ENCODE results near the gene RAB36. TPM values are rescaled to one million over a fixed set of nuclear protein-coding genes. Genes with fewer than 3 reads are reported as not detected.
"Not testable (repeated sequence)": the region's sequence is repeated elsewhere in the genome, so short reads cannot be mapped to it uniquely, and the experiment has no call there.

Gene RAB36
- total RNA-seq, 4 donors from 2014 or later, result 5.0 to 10.8 (median 8.2) TPM

DNA sequence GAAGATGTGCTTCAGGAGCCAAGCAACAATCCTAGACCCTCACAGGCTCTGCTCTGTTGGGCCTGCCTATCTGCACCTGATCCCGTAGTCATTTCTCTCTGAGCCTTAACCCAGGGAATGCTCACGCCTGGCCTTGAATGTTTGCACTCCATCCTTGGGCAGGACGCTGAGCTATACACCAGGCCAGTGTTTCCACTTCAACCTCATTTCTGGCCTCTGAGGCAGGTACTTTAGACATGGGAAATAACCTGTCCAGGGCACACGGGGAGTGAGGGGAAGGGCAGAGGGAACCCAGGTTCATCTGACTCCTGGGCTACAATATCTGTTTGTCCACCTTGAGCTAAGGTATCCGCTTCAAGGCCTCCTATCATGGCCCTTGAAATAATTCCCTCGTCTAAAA, 13.3 kb upstream of the RAB36 start:
- Histone ChIP-seq H3K9me3 (no peaks in the 10 kb centered on the region), H3K4me1 (peaks cover 5 to 9% (median 7%) of the 10 kb centered on the region in 4 donors), H3K27ac (replicated peaks in 1 of 4) (no peak overlapping the region), H3K36me3 (no peaks in the 10 kb centered on the region), H3K27me3 (no peaks in the 10 kb centered on the region), H3K4me3 (no peak overlapping the region)
- 88% methylated on average over 6 of the region's 6 CpGs for WGBS
- intact Hi-C loops (cut with DNase I), result no loop called here
- TF ChIP-seq, protein P1, sequence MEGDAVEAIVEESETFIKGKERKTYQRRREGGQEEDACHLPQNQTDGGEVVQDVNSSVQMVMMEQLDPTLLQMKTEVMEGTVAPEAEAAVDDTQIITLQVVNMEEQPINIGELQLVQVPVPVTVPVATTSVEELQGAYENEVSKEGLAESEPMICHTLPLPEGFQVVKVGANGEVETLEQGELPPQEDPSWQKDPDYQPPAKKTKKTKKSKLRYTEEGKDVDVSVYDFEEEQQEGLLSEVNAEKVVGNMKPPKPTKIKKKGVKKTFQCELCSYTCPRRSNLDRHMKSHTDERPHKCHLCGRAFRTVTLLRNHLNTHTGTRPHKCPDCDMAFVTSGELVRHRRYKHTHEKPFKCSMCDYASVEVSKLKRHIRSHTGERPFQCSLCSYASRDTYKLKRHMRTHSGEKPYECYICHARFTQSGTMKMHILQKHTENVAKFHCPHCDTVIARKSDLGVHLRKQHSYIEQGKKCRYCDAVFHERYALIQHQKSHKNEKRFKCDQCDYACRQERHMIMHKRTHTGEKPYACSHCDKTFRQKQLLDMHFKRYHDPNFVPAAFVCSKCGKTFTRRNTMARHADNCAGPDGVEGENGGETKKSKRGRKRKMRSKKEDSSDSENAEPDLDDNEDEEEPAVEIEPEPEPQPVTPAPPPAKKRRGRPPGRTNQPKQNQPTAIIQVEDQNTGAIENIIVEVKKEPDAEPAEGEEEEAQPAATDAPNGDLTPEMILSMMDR (IDR thresholded peaks at IDR 0.05), result no peak
- TF ChIP-seq POLR2AphosphoS5 (IDR thresholded peaks at IDR 0.05) (no peak), POLR2A (IDR thresholded peaks at IDR 0.05; ENCODE audit: low read depth) (no peak), EP300 (IDR thresholded peaks at IDR 0.05) (no peak)
- no peak for DNase-seq (ENCODE audit: extremely low spot score)

DNA sequence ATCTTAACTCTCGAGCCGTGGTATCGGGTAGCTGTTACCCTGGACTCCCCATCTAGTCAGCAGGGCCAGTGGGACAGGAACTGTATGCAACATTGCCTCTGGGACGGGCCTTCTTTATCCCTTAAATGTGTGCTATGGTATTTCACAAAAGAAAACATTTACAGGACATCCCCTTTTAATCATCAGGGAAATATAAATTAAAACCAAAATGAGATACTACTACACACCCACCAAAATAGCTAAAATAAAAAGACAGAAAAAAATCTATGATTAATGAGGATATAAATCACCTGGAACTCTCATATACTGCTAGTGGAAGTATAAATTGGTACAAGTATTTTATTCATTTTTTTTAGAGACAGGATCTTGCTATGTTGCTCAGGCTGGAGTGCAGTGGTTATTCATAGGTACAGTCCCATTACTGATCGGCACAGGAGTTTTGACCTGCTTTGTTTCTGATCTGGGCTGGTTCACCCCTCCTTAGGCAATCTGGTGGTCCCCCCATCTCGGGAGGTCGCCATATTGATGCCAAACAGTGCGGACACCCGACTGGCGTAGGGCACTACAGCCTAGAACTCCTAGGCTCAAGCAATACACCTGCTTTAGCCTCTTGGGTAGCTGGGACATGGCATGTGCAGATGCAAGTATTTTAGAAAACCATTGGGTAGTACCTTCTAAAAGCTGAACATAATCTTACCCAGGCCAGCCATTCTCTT, 12.7 kb upstream of the RAB36 start:
- peaks cover 5 to 9% (median 7%) of the 10 kb centered on the region in 4 donors for H3K4me1 ChIP-seq
- no peaks in the 10 kb centered on the region for H3K36me3 ChIP-seq
- DNase-seq (ENCODE audit: extremely low spot score), result no peak
- intact Hi-C loops (cut with DNase I), result no loop called here
- H3K27me3 ChIP-seq, result no peaks in the 10 kb centered on the region
- H3K4me3 ChIP-seq, result no peak overlapping the region
- H3K9me3 ChIP-seq, result no peaks in the 10 kb centered on the region
- TF ChIP-seq POLR2AphosphoS5 (IDR thresholded peaks at IDR 0.05) (no peak), POLR2A (IDR thresholded peaks at IDR 0.05; ENCODE audit: low read depth) (no peak), EP300 (IDR thresholded peaks at IDR 0.05) (no peak)
- TF ChIP-seq, protein P1 (IDR thresholded peaks at IDR 0.05), result no peak
- 90% methylated on average over 10 of the region's 10 CpGs for WGBS
- no peak overlapping the region for H3K27ac ChIP-seq (replicated peaks in 1 of 4)

DNA sequence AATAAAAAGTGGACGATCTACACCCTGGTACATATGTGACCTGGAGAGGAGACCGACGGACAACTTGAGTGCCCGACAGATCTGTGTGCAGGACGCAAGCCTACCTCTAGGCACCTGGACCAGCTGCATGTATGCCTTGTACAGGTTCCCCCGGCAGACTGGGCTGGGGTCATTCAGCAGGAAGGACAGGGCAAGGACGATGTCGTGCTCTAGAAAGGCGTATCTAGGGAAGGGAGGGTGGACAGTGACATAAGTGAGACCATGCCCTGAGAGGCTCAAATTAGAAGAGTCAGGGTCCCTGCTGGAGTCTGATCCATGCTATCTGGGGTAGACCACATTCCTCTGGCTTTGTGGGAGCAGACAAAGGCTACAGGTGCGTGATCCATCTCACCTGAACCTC, 11.4 kb upstream of the RAB36 start:
- TF ChIP-seq EP300 (IDR thresholded peaks at IDR 0.05) (no peak), POLR2A (IDR thresholded peaks at IDR 0.05; ENCODE audit: low read depth) (no peak)
- DNase-seq (ENCODE audit: extremely low spot score), result no peak
- H3K27me3 ChIP-seq, result no peaks in the 10 kb centered on the region
- no peak overlapping the region for H3K27ac ChIP-seq (replicated peaks in 1 of 4)
- H3K36me3 ChIP-seq, result no peaks in the 10 kb centered on the region
- intact Hi-C loops (cut with DNase I), result no loop called here
- H3K9me3 ChIP-seq, result no peaks in the 10 kb centered on the region
- H3K4me3 ChIP-seq, result no peak overlapping the region
- H3K4me1 ChIP-seq, result peaks cover 0 to 5% (median 0%) of the 10 kb centered on the region in 4 donors
- 95% methylated on average over 10 of the region's 10 CpGs for WGBS

DNA sequence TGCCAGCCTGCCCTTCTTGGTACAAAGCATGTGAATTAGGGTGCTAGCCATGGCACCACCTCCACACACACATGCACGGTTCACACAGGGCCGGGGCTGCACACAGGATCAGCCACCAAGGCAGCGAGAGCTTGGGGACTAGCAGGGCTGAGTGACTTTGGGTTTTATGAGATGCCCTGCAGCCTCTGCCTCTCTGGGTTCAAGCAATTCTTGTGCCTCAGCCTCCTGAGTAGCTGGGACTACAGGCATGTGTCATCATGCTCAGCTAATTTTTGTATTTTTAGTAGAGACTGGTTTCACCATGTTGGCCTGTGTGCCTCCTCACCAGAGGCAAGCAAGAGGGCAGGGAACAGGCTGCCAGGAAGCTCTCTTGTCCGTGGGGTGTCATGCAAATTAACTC, 8.3 kb upstream of the RAB36 start:
- H3K27me3 ChIP-seq; H3K36me3 ChIP-seq; H3K4me3 ChIP-seq; intact Hi-C loops (cut with DNase I); H3K27ac ChIP-seq (replicated peaks in 1 of 4); DNase-seq (ENCODE audit: extremely low spot score); H3K9me3 ChIP-seq: not testable (repeated sequence)
- H3K4me1 ChIP-seq, result peaks cover 4 to 12% (median 8%) of the 10 kb centered on the region in 4 donors
- 80% methylated on average over 1 of the region's 4 CpGs for WGBS

DNA sequence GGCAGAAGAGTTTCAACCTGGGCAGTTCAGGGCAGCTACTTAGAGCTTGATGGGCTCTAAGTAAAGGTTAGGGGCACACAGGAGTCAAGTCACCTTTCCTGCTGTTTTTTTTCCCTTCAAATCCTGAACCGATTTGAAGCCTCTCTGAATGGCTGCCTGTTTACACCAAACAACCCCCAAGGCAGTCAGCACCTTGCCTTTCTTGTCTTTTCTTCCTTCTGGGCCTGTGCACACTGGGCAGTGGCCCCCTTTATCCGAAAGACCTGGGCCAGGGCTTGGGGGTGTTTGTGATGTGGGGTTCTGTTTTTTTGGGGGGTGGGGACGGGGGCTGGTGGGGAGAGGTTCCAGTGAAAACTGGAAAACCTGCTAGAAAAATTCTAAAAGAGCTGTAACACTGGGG, 7.8 kb upstream of the RAB36 start:
- Histone ChIP-seq H3K9me3 (no peaks in the 10 kb centered on the region), H3K4me1 (peaks cover 9 to 17% (median 12%) of the 10 kb centered on the region in 4 donors), H3K27ac (replicated peaks in 1 of 4) (no peak overlapping the region), H3K36me3 (no peaks in the 10 kb centered on the region), H3K27me3 (no peaks in the 10 kb centered on the region), H3K4me3 (no peak overlapping the region)
- TF ChIP-seq POLR2AphosphoS5 (IDR thresholded peaks at IDR 0.05), result no peak
- TF ChIP-seq EP300 (IDR thresholded peaks at IDR 0.05), result no peak
- no peak for TF ChIP-seq POLR2A (IDR thresholded peaks at IDR 0.05; ENCODE audit: low read depth)
- TF ChIP-seq, protein P1 (IDR thresholded peaks at IDR 0.05), result no peak
- DNase-seq (ENCODE audit: extremely low spot score), result no peak
- intact Hi-C loops (cut with DNase I), result no loop called here
- WGBS, result 62% methylated on average over 3 of the region's 3 CpGs

All from esophagus muscularis mucosa (tissue), 4 donors.